Osteocyte (in vitro differentiated cells): Measurements from ENCODE around the gene LIMCH1. TPM values are rescaled to one million over a fixed set of nuclear protein-coding genes. Genes with fewer than 3 reads are reported as not detected.

ENCODE experiments used
- DNase-seq: peaks from one replicate; pipeline ENCODE4 v3.0.0; 2021; ENCODE audit warnings: mixed read lengths; ENCODE audit not compliant: unreplicated experiment; ENCODE audit errors: extremely low spot score
- H3K27ac Mint-ChIP-seq: one replicate; pipeline ENCODE4 v1.8.0; 2021; ENCODE audit warnings: mild to moderate bottlenecking, mixed read lengths; ENCODE audit not compliant: unreplicated experiment
- H3K27me3 Mint-ChIP-seq: one replicate; pipeline ENCODE4 v1.8.0; 2021; ENCODE audit warnings: mixed read lengths; ENCODE audit not compliant: unreplicated experiment
- H3K36me3 Mint-ChIP-seq: one replicate; pipeline ENCODE4 v1.8.0; 2021; ENCODE audit warnings: mixed read lengths; ENCODE audit not compliant: unreplicated experiment
- H3K4me1 Mint-ChIP-seq: one replicate; pipeline ENCODE4 v1.8.0; 2021; ENCODE audit warnings: mixed read lengths; ENCODE audit not compliant: unreplicated experiment
- H3K4me3 Mint-ChIP-seq: one replicate; pipeline ENCODE4 v1.8.0; 2021; ENCODE audit warnings: mild to moderate bottlenecking, moderate library complexity, mixed read lengths; ENCODE audit not compliant: unreplicated experiment
- H3K9me3 Mint-ChIP-seq: one replicate; pipeline ENCODE4 v1.8.0; 2021; ENCODE audit warnings: mixed read lengths; ENCODE audit not compliant: unreplicated experiment
- CTCF ChIP-seq: fragments of 200-600 bp; sonication (generic); IDR thresholded peaks from 2 replicates; pipeline ENCODE4 v1.5.0; 2021; ENCODE audit warnings: antibody characterized with exemption, mild to moderate bottlenecking, moderate library complexity
- total RNA-seq: library from RNA; stranded (reverse); gene quantifications from 2 replicates; pipeline ENCODE4 v1.2.1, GENCODE V29; 2021

The LIMCH1 gene
- total RNA-seq, 1 donor from 2014 or later = 0.43 TPM

DNA sequence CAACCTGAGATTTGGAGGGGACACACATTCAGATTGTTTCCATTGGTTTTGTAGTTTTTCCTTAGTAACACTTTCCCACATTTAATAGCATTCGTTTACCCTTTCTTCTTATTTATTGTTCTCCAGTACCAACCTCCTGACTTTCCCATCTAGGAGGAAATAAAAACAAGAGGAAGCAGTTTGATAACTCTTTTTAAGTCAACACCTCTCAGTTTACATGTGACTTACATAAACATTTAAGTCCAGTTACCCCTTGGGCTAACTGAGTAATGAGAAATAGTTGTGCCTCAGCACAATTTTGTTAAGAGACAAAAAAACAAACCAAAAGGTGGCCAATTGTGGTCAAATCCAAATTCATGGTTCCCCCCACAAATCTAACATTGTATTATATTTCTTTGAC, 175.8 kb downstream of the LIMCH1 start:
- H3K27ac Mint-ChIP-seq = no peak overlapping the region
- H3K36me3 Mint-ChIP-seq = no peaks in the 10 kb centered on the region
- no peak for DNase-seq
- no peak for TF ChIP-seq CTCF
- H3K9me3 Mint-ChIP-seq = no peaks in the 10 kb centered on the region
- peaks cover 2% of the 10 kb centered on the region for H3K4me1 Mint-ChIP-seq
- H3K27me3 Mint-ChIP-seq = no peaks in the 10 kb centered on the region
- no peak overlapping the region for H3K4me3 Mint-ChIP-seq

DNA sequence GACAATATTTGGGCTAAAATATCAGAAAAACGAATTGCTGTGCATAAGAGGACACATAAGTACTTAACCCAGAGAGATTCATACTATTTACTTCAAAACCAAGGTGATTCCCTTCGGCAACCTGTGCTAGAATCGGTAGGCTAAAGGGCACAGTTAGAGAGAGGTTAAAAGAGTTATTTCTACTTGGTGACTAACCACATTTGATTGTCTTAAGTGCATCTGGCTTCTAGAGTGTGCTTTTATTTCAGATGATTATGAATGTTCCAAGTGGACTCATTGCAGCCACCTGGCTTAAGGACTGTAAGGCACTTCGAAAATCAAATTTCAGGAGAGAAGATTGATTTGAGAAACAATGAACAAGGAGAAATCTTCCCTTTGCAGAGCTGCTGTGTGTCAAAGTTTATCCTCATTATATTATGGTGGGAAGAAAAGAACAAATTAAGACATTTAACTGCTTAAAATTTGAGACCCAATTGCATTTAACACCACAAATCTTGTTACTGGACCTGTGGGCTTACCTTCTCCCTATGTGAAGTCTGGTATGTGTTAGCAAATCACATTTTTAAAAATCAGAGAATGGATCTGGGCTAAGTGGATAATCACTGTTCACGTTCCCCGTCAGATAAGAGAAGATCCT, 176.5 kb downstream of the LIMCH1 start:
- no peaks in the 10 kb centered on the region for H3K9me3 Mint-ChIP-seq
- TF ChIP-seq CTCF = no peak
- no peak overlapping the region for H3K4me3 Mint-ChIP-seq
- H3K36me3 Mint-ChIP-seq = no peaks in the 10 kb centered on the region
- H3K4me1 Mint-ChIP-seq = peaks cover 2% of the 10 kb centered on the region
- no peak overlapping the region for H3K27ac Mint-ChIP-seq
- DNase-seq = no peak
- no peaks in the 10 kb centered on the region for H3K27me3 Mint-ChIP-seq

- Mint-ChIP-seq H3K36me3 (no peaks in the 10 kb centered on the region), H3K27ac (no peak overlapping the region), H3K9me3 (peaks cover 6% of the 10 kb centered on the region), H3K27me3 (no peaks in the 10 kb centered on the region), H3K4me1 (peaks cover under 1% of the 10 kb centered on the region), H3K4me3 (no peak overlapping the region)
- TF ChIP-seq CTCF = no peak
- DNase-seq = no peak
Measured at GRCh38 chr4:41715155-41715554, 177.2 kb downstream of the LIMCH1 start.

GRCh38 chr4:41718907-41719306, 180.9 kb downstream of the LIMCH1 start:
- no peak overlapping the region for H3K4me3 Mint-ChIP-seq
- DNase-seq = no peak
- no peaks in the 10 kb centered on the region for H3K4me1 Mint-ChIP-seq
- peaks cover 2% of the 10 kb centered on the region for H3K27me3 Mint-ChIP-seq
- peaks cover 7% of the 10 kb centered on the region for H3K9me3 Mint-ChIP-seq
- no peak for TF ChIP-seq CTCF
- H3K27ac Mint-ChIP-seq = no peak overlapping the region
- no peaks in the 10 kb centered on the region for H3K36me3 Mint-ChIP-seq

GRCh38 chr4:41719417-41719816, 181.5 kb downstream of the LIMCH1 start:
- TF ChIP-seq CTCF = no peak
- Mint-ChIP-seq H3K27me3 (peaks cover 2% of the 10 kb centered on the region), H3K9me3 (peaks cover 7% of the 10 kb centered on the region), H3K27ac (no peak overlapping the region), H3K4me1 (no peaks in the 10 kb centered on the region), H3K36me3 (no peaks in the 10 kb centered on the region), H3K4me3 (no peak overlapping the region)
- DNase-seq = no peak
